Islet of Langerhans (tissue), 1 donor: Measurements from ENCODE around the gene DCLRE1B.
"Not testable (repeated sequence)": the region's sequence is repeated elsewhere in the genome, so short reads cannot be mapped to it uniquely, and the experiment has no call there.

Experiments
- FAIRE-seq: peaks from one replicate; lab custom pipeline; 2011; peaks lifted over from hg19 to GRCh38; lab: Jason Lieb, UNC

DCLRE1B gene

GRCh38 chr1:113948151-113948550 is 43.0 kb downstream of the DCLRE1B start:
- FAIRE-seq = not testable (repeated sequence)

DNA sequence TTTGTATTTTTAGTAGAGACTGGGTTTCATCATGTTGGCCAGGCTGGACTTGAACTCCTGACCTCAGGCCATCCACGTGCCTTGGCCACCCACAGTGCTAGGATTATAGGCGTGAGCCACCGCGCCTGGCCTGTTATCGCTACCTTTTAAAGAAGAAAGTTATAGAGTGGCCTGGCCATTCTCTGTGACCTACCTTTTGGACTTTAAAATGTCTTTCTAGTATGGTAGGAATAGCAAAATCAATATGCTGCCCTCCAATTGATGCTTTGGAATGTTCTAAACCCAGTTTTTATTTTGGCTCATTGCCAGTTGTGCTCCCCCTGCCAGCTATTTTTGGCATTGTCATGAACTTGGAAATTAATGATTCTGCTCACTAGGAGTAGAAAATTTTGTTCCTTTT is 43.9 kb downstream of the DCLRE1B start:
- no peak for FAIRE-seq

DNA sequence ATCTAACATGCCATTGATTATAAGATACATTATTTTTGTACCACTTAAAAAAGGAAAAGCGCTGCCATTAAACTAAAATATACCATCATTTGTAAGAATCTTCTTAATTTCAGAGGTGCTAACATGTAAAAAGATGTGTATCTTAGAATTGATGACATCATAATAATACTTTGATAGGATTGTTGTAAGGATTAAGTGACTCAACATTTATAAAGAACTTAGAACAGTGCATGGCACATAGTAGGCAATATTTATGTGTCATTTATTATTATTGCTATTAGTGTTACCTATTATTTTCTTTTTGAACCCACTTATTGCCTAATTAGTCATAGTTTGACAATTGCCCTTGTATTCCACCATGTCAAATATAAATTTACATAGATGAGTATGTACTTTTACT is 45.8 kb downstream of the DCLRE1B start:
- no peak for FAIRE-seq

- FAIRE-seq = no peak
Observed at GRCh38 chr1:113951719-113952118, 46.6 kb downstream of the DCLRE1B start.

DNA sequence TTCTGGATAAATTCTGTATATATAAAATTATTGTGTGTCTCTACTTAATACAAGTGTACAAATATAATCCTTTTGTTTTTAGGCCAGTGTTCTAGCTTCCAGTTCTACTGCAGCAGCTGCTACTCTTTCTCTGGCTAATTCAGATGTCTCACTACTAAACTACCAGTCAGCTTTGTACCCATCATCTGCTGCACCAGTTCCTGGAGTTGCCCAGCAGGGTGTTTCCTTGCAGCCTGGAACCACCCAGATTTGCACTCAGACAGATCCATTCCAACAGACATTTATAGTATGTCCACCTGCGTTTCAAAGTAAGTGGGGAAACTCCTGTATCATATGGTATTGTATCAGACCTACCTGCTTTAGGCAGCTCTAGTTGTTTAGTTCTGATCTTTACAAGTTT is 52.9 kb downstream of the DCLRE1B start:
- no peak for FAIRE-seq

GRCh38 chr1:113958691-113959090 is 53.6 kb downstream of the DCLRE1B start:
- no peak for FAIRE-seq

- no peak for FAIRE-seq
Observed at GRCh38 chr1:113963281-113963906, 58.3 kb downstream of the DCLRE1B start.
